BE2C (cell line): ENCODE measurements around the gene DTX1.

Source experiments
- DNase-seq: peaks from one replicate; pipeline ENCODE4 v3.0.0-alpha.2; 2020
- H3K27me3 ChIP-seq: fragments of 250-450 bp; sonication (Bioruptor Pico); 2 replicates; pipeline ENCODE4 v1.5.1; 2020; ENCODE audit warnings: mild to moderate bottlenecking
- H3K36me3 ChIP-seq: fragments of 250-450 bp; sonication (Bioruptor Pico); 2 replicates; pipeline ENCODE4 v1.5.1; 2020; ENCODE audit warnings: mild to moderate bottlenecking
- H3K4me1 ChIP-seq: fragments of 250-450 bp; sonication (Bioruptor Pico); 2 replicates; pipeline ENCODE4 v1.5.1; 2020
- H3K4me3 ChIP-seq: 2 replicates; pipeline ENCODE4 v1.5.1; 2011; ENCODE audit warnings: low read depth, low read length
- H3K9me3 ChIP-seq: fragments of 250-450 bp; sonication (Bioruptor Pico); 2 replicates; pipeline ENCODE4 v1.5.1; 2020
- TF ChIP-seq, protein P1 (sequence below): IDR thresholded peaks from 2 replicates; pipeline ENCODE4 v1.5.1; 2012; ENCODE audit warnings: mild to moderate bottlenecking, low read depth, low read length

DTX1 gene

DNA sequence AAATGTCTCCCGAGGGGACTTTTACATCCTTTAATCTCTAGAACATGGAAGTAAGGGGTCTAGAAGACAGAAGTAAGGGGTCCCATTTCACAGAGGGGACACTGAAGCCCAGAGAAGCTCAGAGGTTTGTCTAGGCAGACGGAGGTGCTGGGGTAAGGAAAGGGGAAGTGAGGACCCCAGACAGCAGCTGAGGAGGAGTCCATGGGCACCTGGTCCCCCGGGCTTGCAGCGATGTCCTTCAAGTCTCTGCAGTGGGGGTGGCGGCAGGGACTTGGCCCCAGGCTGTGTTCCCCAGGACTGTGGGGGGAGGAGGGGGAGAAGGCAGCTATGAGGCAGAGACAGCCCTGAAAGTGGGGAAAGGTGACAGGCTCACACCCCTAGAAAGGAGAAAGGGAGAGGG is 30.7 kb downstream of the DTX1 start:
- no peaks in the 10 kb centered on the region for H3K27me3 ChIP-seq
- H3K9me3 ChIP-seq = no peaks in the 10 kb centered on the region
- H3K4me1 ChIP-seq = no peaks in the 10 kb centered on the region
- no peak overlapping the region for H3K4me3 ChIP-seq
- no peaks in the 10 kb centered on the region for H3K36me3 ChIP-seq
- DNase-seq = no peak
- TF ChIP-seq, protein P1, sequence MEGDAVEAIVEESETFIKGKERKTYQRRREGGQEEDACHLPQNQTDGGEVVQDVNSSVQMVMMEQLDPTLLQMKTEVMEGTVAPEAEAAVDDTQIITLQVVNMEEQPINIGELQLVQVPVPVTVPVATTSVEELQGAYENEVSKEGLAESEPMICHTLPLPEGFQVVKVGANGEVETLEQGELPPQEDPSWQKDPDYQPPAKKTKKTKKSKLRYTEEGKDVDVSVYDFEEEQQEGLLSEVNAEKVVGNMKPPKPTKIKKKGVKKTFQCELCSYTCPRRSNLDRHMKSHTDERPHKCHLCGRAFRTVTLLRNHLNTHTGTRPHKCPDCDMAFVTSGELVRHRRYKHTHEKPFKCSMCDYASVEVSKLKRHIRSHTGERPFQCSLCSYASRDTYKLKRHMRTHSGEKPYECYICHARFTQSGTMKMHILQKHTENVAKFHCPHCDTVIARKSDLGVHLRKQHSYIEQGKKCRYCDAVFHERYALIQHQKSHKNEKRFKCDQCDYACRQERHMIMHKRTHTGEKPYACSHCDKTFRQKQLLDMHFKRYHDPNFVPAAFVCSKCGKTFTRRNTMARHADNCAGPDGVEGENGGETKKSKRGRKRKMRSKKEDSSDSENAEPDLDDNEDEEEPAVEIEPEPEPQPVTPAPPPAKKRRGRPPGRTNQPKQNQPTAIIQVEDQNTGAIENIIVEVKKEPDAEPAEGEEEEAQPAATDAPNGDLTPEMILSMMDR = no peak

DNA sequence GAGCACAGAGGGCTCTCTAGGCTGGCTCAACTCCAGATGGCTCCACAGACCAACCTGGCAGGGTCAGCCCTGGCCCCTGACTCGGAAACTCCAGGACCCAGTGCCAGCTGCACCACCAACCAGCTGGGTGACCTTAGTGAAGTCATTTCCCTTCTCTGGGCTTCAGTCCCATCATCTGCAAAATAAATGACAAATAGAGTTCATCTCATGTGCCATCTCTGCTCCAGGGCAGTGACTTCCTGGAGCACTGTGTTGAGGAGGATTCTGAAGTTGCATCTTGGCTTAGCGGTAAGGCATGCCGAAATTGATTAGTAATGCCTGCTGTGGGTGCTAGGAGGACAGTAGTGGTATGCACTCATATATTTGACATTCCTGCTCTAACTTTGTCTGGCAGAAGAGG is 31.5 kb downstream of the DTX1 start:
- TF ChIP-seq, protein P1 = no peak
- Histone ChIP-seq H3K4me1 (no peaks in the 10 kb centered on the region), H3K4me3 (no peak overlapping the region), H3K9me3 (no peaks in the 10 kb centered on the region), H3K27me3 (no peaks in the 10 kb centered on the region), H3K36me3 (no peaks in the 10 kb centered on the region)
- DNase-seq = no peak

DNA sequence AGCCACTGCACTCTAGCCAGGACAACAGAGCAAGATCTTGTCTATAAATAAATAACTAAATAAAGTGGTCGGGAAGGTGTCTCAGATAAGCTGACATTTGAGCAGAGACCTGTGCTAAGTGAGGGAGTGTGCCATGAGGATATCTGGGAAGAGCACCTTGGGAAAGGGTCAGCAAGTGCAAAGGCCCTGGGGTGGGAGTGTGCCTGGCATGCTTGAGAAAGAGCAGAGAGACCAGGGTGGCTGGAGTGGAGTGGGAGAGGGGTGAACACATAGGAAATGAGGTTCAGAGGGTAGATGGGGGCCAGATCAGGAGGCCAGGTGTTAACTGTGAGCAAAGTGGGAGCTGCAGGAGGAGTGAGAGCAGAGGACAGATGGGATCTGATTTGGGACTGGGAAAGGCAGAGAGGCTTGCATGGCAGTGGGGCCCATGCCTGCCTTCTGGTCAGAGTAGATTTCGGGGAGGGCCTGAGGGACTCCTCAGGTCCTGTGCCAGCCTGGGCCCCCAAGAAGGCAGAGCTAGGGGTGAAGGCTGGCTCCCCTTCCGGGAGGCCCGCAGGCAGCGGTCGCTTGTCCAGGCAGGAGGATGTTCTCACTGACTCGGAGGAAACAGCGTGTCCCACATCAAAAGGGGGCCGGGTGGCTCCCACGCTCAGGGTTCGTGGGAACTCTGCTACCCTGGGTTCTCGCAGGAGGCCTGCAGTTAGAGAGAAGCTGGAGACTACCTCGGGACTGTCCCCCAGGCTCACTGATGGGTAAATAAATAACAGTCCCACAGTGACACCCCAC is 32.6 kb downstream of the DTX1 start:
- Histone ChIP-seq H3K36me3 (no peaks in the 10 kb centered on the region), H3K9me3 (no peaks in the 10 kb centered on the region), H3K27me3 (no peaks in the 10 kb centered on the region), H3K4me1 (no peaks in the 10 kb centered on the region), H3K4me3 (no peak overlapping the region)
- DNase-seq = no peak
- TF ChIP-seq, protein P1 = no peak

DNA sequence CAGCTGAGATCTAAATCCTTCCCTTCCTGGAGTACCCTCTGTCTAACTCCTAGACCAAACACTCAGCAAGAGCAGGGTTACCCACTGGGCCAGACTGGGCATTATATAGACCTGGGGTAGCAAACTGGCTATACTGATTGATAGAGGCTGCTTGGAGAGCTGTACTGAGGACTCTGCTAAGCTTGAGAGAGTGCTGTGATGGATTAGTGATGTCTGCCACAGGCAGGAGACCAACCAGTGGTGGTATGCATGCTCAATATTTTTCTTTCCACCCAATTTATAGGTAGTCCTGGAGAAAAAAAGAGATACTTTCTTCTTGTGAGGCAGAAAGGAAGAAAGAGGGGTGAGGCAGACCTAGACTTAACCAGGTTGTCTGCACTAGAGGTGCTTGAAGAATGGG is 33.3 kb downstream of the DTX1 start:
- Histone ChIP-seq H3K36me3 (no peaks in the 10 kb centered on the region), H3K4me1 (no peaks in the 10 kb centered on the region), H3K9me3 (no peaks in the 10 kb centered on the region), H3K27me3 (no peaks in the 10 kb centered on the region), H3K4me3 (no peak overlapping the region)
- TF ChIP-seq, protein P1 = no peak
- no peak for DNase-seq

DNA sequence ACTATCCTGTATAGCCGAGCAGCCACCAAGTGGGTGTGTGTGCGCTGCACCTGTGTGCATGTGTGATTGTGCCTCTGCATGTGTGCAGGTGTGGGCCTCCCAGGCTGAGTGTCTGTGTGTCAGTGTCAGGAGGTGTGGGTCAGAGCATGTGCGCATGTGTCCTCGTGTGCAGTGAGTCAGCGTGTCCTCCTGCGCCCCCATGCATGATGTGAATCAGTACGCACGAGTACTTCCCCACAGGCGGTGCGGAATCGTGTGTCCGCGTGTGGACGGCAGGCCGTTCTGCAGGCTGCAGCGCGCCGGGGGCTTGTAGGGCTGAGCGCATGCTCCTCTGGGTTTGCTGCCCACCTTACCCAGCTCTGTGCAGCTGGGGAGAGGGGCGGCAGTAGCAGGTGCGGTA is 34.2 kb downstream of the DTX1 start:
- TF ChIP-seq, protein P1 = no peak
- DNase-seq = peak; percentile 32
- Histone ChIP-seq H3K27me3 (no peaks in the 10 kb centered on the region), H3K4me3 (no peak overlapping the region), H3K4me1 (no peaks in the 10 kb centered on the region), H3K9me3 (no peaks in the 10 kb centered on the region), H3K36me3 (no peaks in the 10 kb centered on the region)

DNA sequence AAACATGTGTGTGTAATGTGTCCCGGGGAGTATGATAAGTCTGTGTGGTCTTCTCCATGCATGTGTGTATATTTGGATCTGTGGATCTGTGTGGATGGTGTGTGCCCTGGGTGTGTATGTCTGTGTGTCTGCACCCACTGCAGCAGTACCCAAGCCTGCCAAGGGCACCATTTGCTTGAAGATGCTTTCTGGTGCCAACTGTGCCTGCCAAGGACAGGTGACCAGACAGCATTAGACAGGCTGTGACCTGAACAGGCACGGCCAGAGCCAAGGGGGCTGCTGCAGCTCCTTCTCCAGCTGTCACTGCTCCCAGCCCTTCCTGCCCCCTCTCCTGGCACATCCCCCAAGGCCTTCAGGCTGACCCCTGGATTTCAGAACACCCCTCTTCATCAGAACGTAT is 35.0 kb downstream of the DTX1 start:
- no peak for DNase-seq
- no peaks in the 10 kb centered on the region for H3K9me3 ChIP-seq
- H3K36me3 ChIP-seq = no peaks in the 10 kb centered on the region
- TF ChIP-seq, protein P1 = no peak
- no peaks in the 10 kb centered on the region for H3K27me3 ChIP-seq
- no peaks in the 10 kb centered on the region for H3K4me1 ChIP-seq
- H3K4me3 ChIP-seq = no peak overlapping the region
